MCF 10A (cell line): ENCODE data around the gene PTN. TPM values are rescaled to one million over a fixed set of nuclear protein-coding genes. Genes with fewer than 3 reads are reported as not detected.

Source experiments
- BruUV-seq: library from RNA; stranded (reverse); fragments of 400-500 nt; replicated peaks from 2 replicates; lab custom pipeline; 2021; lab: Mats Ljungman, UMichigan
- CTCF ChIA-PET: fragments of 300-600 bp; sonication (Branson Sonifier 250); formaldehyde crosslinking; extraction: SDS; loops from one replicate; lab custom pipeline; 2021; ENCODE audit warnings: antibody characterized with exemption, inconsistent platforms; lab: Yijun Ruan, JAX
- POLR2A ChIA-PET: fragments of 300-600, 350-650 bp; sonication (Branson Sonifier 250); formaldehyde crosslinking; extraction: SDS; loops from one replicate; lab custom pipeline; 2020; ENCODE audit warnings: antibody characterized with exemption, inconsistent platforms; lab: Yijun Ruan, JAX
- DNase-seq: peaks from one replicate; pipeline ENCODE4 v3.0.0-alpha.2; 2018; ENCODE audit not compliant: unreplicated experiment
- H3K27ac Mint-ChIP-seq: one replicate; pipeline ENCODE4 v1.8.0; 2022; ENCODE audit warnings: mild to moderate bottlenecking, low read depth, mixed read lengths; ENCODE audit not compliant: unreplicated experiment
- H3K27me3 Mint-ChIP-seq: one replicate; pipeline ENCODE4 v1.8.0; 2022; ENCODE audit warnings: mixed read lengths; ENCODE audit not compliant: insufficient read depth, unreplicated experiment
- H3K36me3 Mint-ChIP-seq: one replicate; pipeline ENCODE4 v1.8.0; 2022; ENCODE audit warnings: mild to moderate bottlenecking, moderate library complexity, mixed read lengths; ENCODE audit not compliant: insufficient read depth, unreplicated experiment
- H3K4me1 Mint-ChIP-seq: one replicate; pipeline ENCODE4 v1.8.0; 2022; ENCODE audit warnings: mixed read lengths; ENCODE audit not compliant: insufficient read depth, unreplicated experiment
- H3K4me3 Mint-ChIP-seq: one replicate; pipeline ENCODE4 v1.8.0; 2022; ENCODE audit warnings: mild to moderate bottlenecking, moderate library complexity, mixed read lengths; ENCODE audit not compliant: unreplicated experiment
- H3K9me3 Mint-ChIP-seq: one replicate; pipeline ENCODE4 v1.8.0; 2022; ENCODE audit warnings: mixed read lengths; ENCODE audit not compliant: unreplicated experiment
- CTCF ChIP-seq: fragments of 200-600 bp; IDR thresholded peaks from one replicate; pipeline ENCODE4 v1.8.0; 2022; ENCODE audit warnings: antibody characterized with exemption, mild to moderate bottlenecking; ENCODE audit not compliant: unreplicated experiment
- intact Hi-C: fragments of 100-400 bp; cut with micrococcal nuclease; formaldehyde crosslinking; loops from 2 replicates; pipeline ENCODE4 v1.14.1; 2022
- total RNA-seq: library from RNA; stranded (reverse); gene quantifications from 2 replicates; pipeline ENCODE4 v1.2.3, GENCODE V29; 2022

PTN gene
- total RNA-seq, 1 experiment from 2014 or later = 0.26 TPM

GRCh38 chr7:137304624-137305235 lies 38.8 kb downstream of the PTN start:
- Mint-ChIP-seq H3K4me1 (no peaks in the 10 kb centered on the region), H3K27me3 (peaks cover 74% of the 10 kb centered on the region), H3K9me3 (no peaks in the 10 kb centered on the region), H3K27ac (no peak overlapping the region), H3K4me3 (no peak overlapping the region), H3K36me3 (no peaks in the 10 kb centered on the region)
- POLR2A ChIA-PET = interaction anchor here (0.7 kb wide), 1 partner anchor 24 kb away, joined by 3 read pairs; no protein-coding TSS in a partner anchor
- intact Hi-C loops = no loop called here
- BruUV-seq = no TSS peak
- DNase-seq = no peak
- CTCF ChIA-PET = interaction anchor here (0.7 to 1.1 kb wide), 3 partner anchors 18 to 145 kb away, joined by 3 to 5 read pairs (median 4); no protein-coding TSS in a partner anchor
- TF ChIP-seq CTCF = no peak

DNA sequence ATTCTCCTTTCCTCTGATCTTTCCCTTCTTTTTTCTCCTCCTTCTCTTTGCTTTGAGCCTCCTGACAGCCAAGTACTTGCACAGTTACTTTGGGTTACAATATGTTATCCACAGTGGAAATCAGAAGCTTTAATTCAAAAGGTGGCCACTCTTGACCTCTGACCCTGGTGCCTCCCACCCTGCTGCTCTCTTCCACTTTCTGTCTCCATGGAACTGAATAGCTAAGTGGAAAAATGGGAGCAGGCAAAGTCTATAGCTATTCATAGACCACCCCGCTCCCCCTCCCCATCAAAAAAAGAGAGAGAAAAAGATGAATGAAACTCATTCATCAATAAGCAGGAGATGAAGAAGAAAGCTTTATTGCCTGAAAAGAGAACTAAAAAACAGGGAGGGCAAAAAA lies 39.4 kb downstream of the PTN start:
- Mint-ChIP-seq H3K4me3 (no peak overlapping the region), H3K27ac (no peak overlapping the region), H3K9me3 (no peaks in the 10 kb centered on the region), H3K4me1 (no peaks in the 10 kb centered on the region), H3K27me3 (peaks cover 79% of the 10 kb centered on the region), H3K36me3 (no peaks in the 10 kb centered on the region)
- intact Hi-C loops = no loop called here
- no TSS peak for BruUV-seq
- DNase-seq = no peak
- ChIA-PET POLR2A (interaction anchor here (0.7 kb wide), 1 partner anchor 24 kb away, joined by 3 read pairs; no protein-coding TSS in a partner anchor), CTCF (interaction anchor here (0.9 to 1.1 kb wide), 2 partner anchors 18 to 39 kb away, joined by 4 to 5 read pairs; no protein-coding TSS in a partner anchor)
- TF ChIP-seq CTCF = no peak

GRCh38 chr7:137302081-137302480 lies 41.5 kb downstream of the PTN start:
- Mint-ChIP-seq H3K27ac (no peak overlapping the region), H3K4me1 (no peaks in the 10 kb centered on the region), H3K27me3 (peaks cover 82% of the 10 kb centered on the region), H3K4me3 (no peak overlapping the region), H3K9me3 (no peaks in the 10 kb centered on the region), H3K36me3 (no peaks in the 10 kb centered on the region)
- ChIA-PET CTCF (interaction anchor here (0.6 kb wide), 3 partner anchors 14 to 89 kb away, joined by 3 to 4 read pairs (median 4); no protein-coding TSS in a partner anchor), POLR2A (interaction anchor here (1.0 kb wide), 1 partner anchor 42 kb away, joined by 3 read pairs; no protein-coding TSS in a partner anchor)
- no TSS peak for BruUV-seq
- intact Hi-C loops = no loop called here
- no peak for DNase-seq
- TF ChIP-seq CTCF = no peak

- no TSS peak for BruUV-seq
- no peak overlapping the region for H3K27ac Mint-ChIP-seq
- peaks cover 63% of the 10 kb centered on the region for H3K27me3 Mint-ChIP-seq
- H3K36me3 Mint-ChIP-seq = no peaks in the 10 kb centered on the region
- H3K9me3 Mint-ChIP-seq = no peaks in the 10 kb centered on the region
- H3K4me3 Mint-ChIP-seq = no peak overlapping the region
- intact Hi-C loops = no loop called here
- DNase-seq = no peak
- ChIA-PET POLR2A (no interaction called here), CTCF (no interaction called here)
- no peak for TF ChIP-seq CTCF
- H3K4me1 Mint-ChIP-seq = no peaks in the 10 kb centered on the region
Observed at GRCh38 chr7:137298464-137298794, 45.1 kb downstream of the PTN start.
